Astrocyte of the spinal cord (primary cell): Measurements from ENCODE around the gene PHLDA2.

Source experiments
- DNase-seq: peaks from one replicate; pipeline ENCODE4 v3.0.0; 2011; ENCODE audit warnings: low read depth, low spot score
- H3K4me3 ChIP-seq: 2 replicates; pipeline ENCODE4 v1.5.1; 2011; ENCODE audit warnings: low read depth, mild to moderate bottlenecking, low read length, moderate library complexity
- CTCF ChIP-seq: IDR thresholded peaks from 2 replicates; pipeline ENCODE4 v1.5.1; 2012; ENCODE audit warnings: low read depth, mild to moderate bottlenecking, low read length, inconsistent platforms
- in situ Hi-C: cut with HindIII; loops from 2 replicates; pipeline ENCODE4 v1.10.0; 2017; ENCODE audit warnings: low sequenced_read_pairs

PHLDA2 gene

GRCh38 chr11:2919837-2920236 is 9.4 kb downstream of the PHLDA2 start:
- TF ChIP-seq CTCF: no peak
- no peak for DNase-seq
- in situ Hi-C loops: no loop called here
- no peak overlapping the region for H3K4me3 ChIP-seq

- no peak for DNase-seq
- H3K4me3 ChIP-seq: no peak overlapping the region
- in situ Hi-C loops: no loop called here
- no peak for TF ChIP-seq CTCF
Measured at GRCh38 chr11:2919188-2919587, 10.0 kb downstream of the PHLDA2 start.

GRCh38 chr11:2917842-2918490 is 11.3 kb downstream of the PHLDA2 start:
- no peak for TF ChIP-seq CTCF
- no peak overlapping the region for H3K4me3 ChIP-seq
- in situ Hi-C loops: no loop called here
- no peak for DNase-seq

GRCh38 chr11:2916892-2917645 is 12.2 kb downstream of the PHLDA2 start:
- H3K4me3 ChIP-seq: no peak overlapping the region
- no peak for DNase-seq
- in situ Hi-C loops: no loop called here
- no peak for TF ChIP-seq CTCF

GRCh38 chr11:2916114-2916891 is 12.9 kb downstream of the PHLDA2 start:
- no peak for TF ChIP-seq CTCF
- in situ Hi-C loops: no loop called here
- DNase-seq: no peak
- H3K4me3 ChIP-seq: no peak overlapping the region

- H3K4me3 ChIP-seq: no peak overlapping the region
- no peak for TF ChIP-seq CTCF
- in situ Hi-C loops: no loop called here
Measured at GRCh38 chr11:2915473-2915872, 13.7 kb downstream of the PHLDA2 start.

More at GRCh38 chr11:2915473-2915872, 13.7 kb downstream of the PHLDA2 start:
- no peak for DNase-seq
